T-helper 1 cell treated with Interleukin-12 subunit alpha and Interleukin-12 subunit beta and Interleukin-4 antibody, amounts not matched to agents 30 μg/mL and 1 μg/mL, for 36 hours (primary cell): Measurements from ENCODE around the gene SFTPB.
"Not testable (repeated sequence)": the region's sequence is repeated elsewhere in the genome, so short reads cannot be mapped to it uniquely, and the experiment has no call there.

ENCODE experiments used
- H3K27ac Mint-ChIP-seq: one replicate; pipeline ENCODE4 v1.8.0; 2021; ENCODE audit warnings: mild to moderate bottlenecking, mixed read lengths
- H3K27me3 Mint-ChIP-seq: one replicate; pipeline ENCODE4 v1.8.0; 2021; ENCODE audit warnings: low read depth, mixed read lengths
- H3K36me3 Mint-ChIP-seq: one replicate; pipeline ENCODE4 v1.8.0; 2021; ENCODE audit warnings: low read depth, mixed read lengths
- H3K4me1 Mint-ChIP-seq: one replicate; pipeline ENCODE4 v1.8.0; 2021; ENCODE audit warnings: low read depth, mixed read lengths
- H3K4me3 Mint-ChIP-seq: one replicate; pipeline ENCODE4 v1.8.0; 2021; ENCODE audit warnings: mild to moderate bottlenecking, moderate library complexity, mixed read lengths
- H3K9me3 Mint-ChIP-seq: one replicate; pipeline ENCODE4 v1.8.0; 2021; ENCODE audit warnings: mixed read lengths

Gene SFTPB

DNA sequence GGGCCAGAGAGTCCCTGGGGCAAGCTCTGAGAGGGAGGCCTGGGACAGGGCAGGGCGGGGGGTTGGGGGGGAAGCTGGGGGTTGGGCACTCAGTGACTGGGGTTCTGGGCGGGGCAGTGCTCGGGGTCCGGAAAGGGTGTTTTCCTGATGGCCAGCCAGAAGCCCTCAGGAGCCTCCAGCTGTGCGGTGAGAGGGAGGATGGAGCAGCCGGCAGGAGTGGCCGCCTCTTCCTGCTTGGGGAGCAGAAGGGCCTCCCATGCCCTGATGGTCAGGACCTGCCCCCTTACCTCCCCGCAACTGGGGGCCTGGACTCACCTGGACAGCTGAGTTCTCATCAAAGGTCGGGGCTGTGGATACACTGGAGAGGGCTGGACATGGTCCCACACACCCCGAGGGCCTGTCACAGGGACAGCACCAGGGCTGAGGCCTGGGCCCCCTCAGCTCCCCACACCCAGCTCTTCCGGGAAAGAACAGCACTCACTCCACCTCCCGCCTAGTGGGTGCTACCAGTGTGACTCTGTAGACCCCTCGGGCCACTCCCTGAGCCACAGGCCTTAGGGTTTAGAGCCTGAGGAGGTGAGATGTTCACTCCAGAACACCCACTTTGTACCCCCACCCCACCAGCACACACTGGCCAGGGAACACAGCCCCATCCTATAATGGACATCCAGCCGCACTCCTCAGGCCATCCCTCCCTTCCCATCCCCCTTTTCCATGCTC is 6.7 kb downstream of the SFTPB start:
- H3K27me3 Mint-ChIP-seq, result no peaks in the 10 kb centered on the region
- no peak overlapping the region for H3K4me3 Mint-ChIP-seq
- H3K36me3 Mint-ChIP-seq, result peaks cover 2% of the 10 kb centered on the region
- H3K9me3 Mint-ChIP-seq, result no peaks in the 10 kb centered on the region
- H3K4me1 Mint-ChIP-seq, result peaks cover 2% of the 10 kb centered on the region
- no peak overlapping the region for H3K27ac Mint-ChIP-seq

DNA sequence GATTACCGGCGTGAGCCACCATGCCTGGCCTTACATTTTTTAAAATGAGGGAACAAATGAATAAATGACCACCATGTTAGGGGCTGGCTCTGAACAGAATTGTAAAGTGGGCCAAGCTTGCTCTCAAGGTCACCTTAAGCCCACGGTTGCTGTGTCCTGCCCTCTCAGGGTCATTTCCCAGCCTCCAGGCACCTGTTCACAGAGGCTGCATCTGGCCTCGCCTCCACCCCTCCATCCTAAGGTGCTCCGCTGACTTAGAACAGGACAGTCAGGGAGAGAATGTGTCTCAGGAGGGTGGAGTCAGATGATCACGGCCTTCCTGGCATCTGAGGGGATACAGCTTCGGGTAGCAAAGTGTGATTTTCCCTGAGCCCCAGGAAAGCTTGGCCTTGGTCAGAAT is 7.3 kb downstream of the SFTPB start:
- Mint-ChIP-seq H3K4me1 (peaks cover 5% of the 10 kb centered on the region), H3K4me3 (no peak overlapping the region), H3K9me3 (no peaks in the 10 kb centered on the region), H3K27me3 (no peaks in the 10 kb centered on the region), H3K36me3 (peaks cover 5% of the 10 kb centered on the region), H3K27ac (no peak overlapping the region)

DNA sequence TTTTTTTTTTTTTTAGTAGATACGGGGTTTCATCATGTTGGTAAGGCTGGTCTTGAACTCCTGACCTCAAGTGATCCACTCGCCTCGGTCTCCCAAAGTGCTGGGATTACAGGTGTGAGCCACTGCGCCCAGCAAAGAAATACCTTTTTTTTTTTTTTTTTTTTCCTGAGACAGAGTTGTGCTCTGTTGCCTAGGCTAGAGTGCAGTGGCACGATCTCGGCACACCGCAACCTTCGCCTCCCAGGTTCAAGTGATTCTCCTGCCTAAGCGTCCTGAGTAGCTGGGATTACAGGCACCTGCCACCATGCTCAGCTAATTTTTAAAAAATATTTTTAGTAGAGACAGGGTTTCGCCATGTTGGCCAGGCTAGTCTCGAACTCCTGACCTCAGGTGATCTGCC is 7.7 kb downstream of the SFTPB start:
- H3K36me3 Mint-ChIP-seq, H3K4me1 Mint-ChIP-seq, H3K27ac Mint-ChIP-seq, H3K4me3 Mint-ChIP-seq, H3K9me3 Mint-ChIP-seq, H3K27me3 Mint-ChIP-seq: not testable (repeated sequence)

DNA sequence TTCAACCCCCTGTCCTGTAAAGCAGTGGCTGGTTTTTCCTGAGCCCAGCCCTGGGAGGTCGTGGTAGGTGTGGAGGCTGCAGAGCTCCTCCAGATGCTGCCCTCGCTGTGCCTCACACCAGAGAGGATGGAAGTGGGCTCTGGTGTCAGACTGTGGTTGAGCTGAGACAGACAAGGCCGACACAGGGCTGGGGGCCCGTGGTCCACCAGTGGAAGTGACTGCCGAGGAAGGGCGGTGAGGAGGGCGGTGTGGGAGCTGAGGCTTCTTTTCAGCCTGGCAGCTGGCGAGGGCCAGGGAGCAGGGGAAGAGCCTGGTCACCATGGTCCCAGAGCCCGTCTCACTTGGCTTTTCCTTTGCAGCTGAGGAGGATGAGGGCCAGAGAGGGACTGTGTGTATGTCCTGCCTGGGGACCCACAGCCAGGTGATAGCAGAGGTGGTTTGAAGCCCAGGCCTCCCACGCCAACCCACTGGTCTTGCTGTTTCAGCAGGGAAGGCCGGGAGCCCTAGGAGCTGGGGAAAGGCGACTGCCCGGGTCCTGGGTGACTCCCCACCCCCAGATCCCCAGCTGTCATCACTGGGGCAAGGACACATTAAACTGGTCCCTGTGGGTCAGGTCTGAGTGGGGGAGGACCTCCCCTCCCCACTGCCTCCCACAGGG is 8.5 kb downstream of the SFTPB start:
- H3K9me3 Mint-ChIP-seq, result no peaks in the 10 kb centered on the region
- H3K36me3 Mint-ChIP-seq, result peaks cover 5% of the 10 kb centered on the region
- H3K4me1 Mint-ChIP-seq, result peaks cover 5% of the 10 kb centered on the region
- no peak overlapping the region for H3K4me3 Mint-ChIP-seq
- no peak overlapping the region for H3K27ac Mint-ChIP-seq
- no peaks in the 10 kb centered on the region for H3K27me3 Mint-ChIP-seq

- H3K27ac Mint-ChIP-seq, result peak overlapping the region; percentile 45
- not testable (repeated sequence) for H3K9me3 Mint-ChIP-seq, H3K4me3 Mint-ChIP-seq, H3K4me1 Mint-ChIP-seq, H3K27me3 Mint-ChIP-seq
- peaks cover 10% of the 10 kb centered on the region for H3K36me3 Mint-ChIP-seq
Measured at GRCh38 chr2:85657399-85657798, 10.6 kb downstream of the SFTPB start.

DNA sequence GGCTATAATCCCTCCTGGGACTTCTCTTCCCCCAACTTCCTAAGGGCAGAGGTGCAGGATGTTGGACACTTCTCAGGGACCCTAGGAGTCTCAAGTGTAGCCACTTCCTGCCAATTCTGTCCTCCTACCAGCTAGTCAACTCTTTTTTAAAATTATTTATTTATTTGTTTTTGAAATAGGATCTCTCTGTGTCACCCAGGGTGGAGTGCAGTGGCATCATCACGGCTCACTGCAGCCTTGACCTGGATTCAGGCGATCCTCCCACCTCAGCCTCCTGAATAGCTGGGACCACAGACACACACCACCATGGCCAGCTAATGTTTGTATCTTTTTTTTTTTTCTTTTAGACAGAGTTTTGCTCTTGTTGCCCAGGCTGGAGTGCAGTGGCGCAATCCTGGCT is 11.5 kb downstream of the SFTPB start:
- Mint-ChIP-seq H3K27me3 (no peaks in the 10 kb centered on the region), H3K36me3 (peaks cover 15% of the 10 kb centered on the region), H3K4me3 (no peak overlapping the region), H3K9me3 (no peaks in the 10 kb centered on the region), H3K4me1 (peaks cover 5% of the 10 kb centered on the region), H3K27ac (no peak overlapping the region)

- Mint-ChIP-seq H3K4me1 (peaks cover 5% of the 10 kb centered on the region), H3K9me3 (no peaks in the 10 kb centered on the region), H3K27me3 (no peaks in the 10 kb centered on the region), H3K36me3 (peaks cover 16% of the 10 kb centered on the region), H3K27ac (no peak overlapping the region), H3K4me3 (no peak overlapping the region)
Measured at GRCh38 chr2:85655961-85656417, 12.0 kb downstream of the SFTPB start.

DNA sequence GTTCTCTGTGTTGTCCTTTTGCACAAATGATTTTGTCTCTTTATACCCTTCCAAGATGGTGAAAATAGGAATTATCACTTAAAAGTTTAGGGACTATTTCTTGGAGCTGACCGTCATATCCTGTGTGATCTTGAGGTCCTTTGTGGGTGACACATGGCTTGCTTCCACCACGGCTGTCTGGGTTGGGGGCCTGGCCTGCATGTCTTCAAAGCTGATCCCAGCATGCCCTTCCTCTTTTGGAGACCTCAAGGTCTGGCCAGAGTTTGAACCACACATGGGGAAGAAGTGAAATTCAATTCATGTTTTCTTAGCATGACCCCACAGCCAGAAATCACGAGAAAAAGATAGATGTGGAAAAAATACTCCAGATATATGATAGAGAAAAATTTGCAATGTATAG is 14.0 kb downstream of the SFTPB start:
- Mint-ChIP-seq H3K4me1 (peaks cover 5% of the 10 kb centered on the region), H3K27me3 (no peaks in the 10 kb centered on the region), H3K9me3 (no peaks in the 10 kb centered on the region), H3K36me3 (peaks cover 27% of the 10 kb centered on the region), H3K4me3 (no peak overlapping the region), H3K27ac (no peak overlapping the region)

DNA sequence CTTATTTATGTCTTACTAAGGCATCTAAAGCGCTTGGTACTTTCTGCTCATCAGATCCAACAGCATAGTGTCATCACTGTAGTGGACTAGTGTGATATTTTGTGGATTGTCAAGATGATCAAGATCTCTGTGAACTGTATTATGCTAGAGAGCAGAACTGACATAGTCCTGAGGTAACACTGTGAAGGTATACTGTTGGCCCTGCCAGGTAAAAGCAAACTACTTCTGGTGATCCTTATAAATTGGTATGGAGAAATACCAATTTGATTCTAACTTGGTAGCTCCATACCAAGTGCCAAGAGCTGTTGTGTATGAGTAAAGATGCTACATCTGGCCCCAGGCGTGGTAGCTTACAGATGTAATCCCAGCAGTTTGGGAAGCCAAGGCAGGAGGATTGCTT is 15.9 kb downstream of the SFTPB start:
- Mint-ChIP-seq H3K27me3 (no peaks in the 10 kb centered on the region), H3K4me1 (peaks cover 10% of the 10 kb centered on the region), H3K36me3 (peaks cover 40% of the 10 kb centered on the region), H3K27ac (peak overlapping the region; percentile 31), H3K4me3 (no peak overlapping the region), H3K9me3 (no peaks in the 10 kb centered on the region)

DNA sequence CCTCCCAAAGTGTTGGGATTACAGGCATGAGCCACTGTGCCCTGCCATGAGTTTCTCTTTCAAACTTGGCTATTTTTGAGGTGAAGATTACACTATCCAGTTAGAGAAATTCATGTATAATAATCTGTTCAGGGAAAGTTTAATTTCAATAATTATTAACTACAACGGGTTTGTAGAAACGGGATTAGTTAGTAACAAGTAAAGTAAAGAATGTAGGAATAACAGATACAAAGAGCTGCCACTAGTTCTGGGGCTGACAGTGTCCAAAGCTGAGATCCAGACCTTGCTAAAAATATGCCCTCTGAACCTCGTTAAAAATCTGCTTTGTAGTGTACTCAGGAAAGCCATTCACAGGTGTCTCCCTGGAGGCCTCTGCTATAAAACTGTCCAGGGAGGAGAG is 16.9 kb downstream of the SFTPB start:
- H3K27ac Mint-ChIP-seq, result no peak overlapping the region
- H3K4me3 Mint-ChIP-seq, result no peak overlapping the region
- no peaks in the 10 kb centered on the region for H3K9me3 Mint-ChIP-seq
- H3K4me1 Mint-ChIP-seq, result peaks cover 5% of the 10 kb centered on the region
- peaks cover 45% of the 10 kb centered on the region for H3K36me3 Mint-ChIP-seq
- no peaks in the 10 kb centered on the region for H3K27me3 Mint-ChIP-seq

DNA sequence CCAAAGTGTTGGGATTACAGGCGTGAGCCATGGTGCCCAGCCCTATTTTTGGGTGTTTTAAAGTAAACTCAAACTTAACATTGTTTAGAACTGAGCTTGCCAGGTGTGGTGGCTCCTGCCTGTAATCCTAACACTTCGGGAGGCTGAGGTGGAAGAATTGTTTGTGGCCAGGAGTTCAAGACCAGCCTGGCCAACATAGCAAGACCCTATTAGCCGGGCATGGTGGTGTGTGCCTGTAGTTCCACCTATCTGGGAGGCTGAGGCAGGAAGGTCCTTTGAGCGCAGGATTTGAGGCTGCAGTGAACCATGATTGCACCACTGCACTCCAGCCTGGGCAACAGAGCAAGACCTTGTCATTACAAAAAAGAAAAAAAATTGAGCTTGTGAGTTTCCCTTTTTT is 17.5 kb downstream of the SFTPB start:
- Mint-ChIP-seq H3K27me3 (no peaks in the 10 kb centered on the region), H3K9me3 (no peaks in the 10 kb centered on the region), H3K4me3 (no peak overlapping the region), H3K4me1 (peaks cover 5% of the 10 kb centered on the region), H3K27ac (no peak overlapping the region), H3K36me3 (peaks cover 46% of the 10 kb centered on the region)

- Mint-ChIP-seq H3K4me3 (no peak overlapping the region), H3K36me3 (peaks cover 49% of the 10 kb centered on the region), H3K27ac (no peak overlapping the region), H3K27me3 (no peaks in the 10 kb centered on the region), H3K9me3 (no peaks in the 10 kb centered on the region), H3K4me1 (peaks cover 5% of the 10 kb centered on the region)
Measured at GRCh38 chr2:85649201-85650190, 18.5 kb downstream of the SFTPB start.

DNA sequence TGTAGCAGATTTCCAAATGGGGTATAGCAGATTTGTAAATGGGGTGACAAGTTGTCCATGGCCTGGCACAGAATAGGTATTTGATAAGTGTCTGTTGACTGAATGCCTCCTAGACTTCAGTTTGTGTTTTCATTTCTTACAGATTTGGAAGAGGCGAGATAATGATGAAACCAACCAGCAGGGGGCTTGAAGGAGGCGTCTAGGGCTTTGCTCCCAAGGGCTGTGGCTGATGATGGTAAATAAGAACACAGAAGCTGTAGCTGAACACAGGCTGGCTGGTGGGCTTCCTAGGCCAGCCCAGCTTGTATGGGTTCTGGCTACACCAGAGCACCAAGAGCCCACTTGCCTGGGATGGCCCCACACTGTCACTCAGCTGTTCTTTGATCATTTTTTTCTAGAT is 19.4 kb downstream of the SFTPB start:
- peaks cover 5% of the 10 kb centered on the region for H3K4me1 Mint-ChIP-seq
- H3K36me3 Mint-ChIP-seq, result peaks cover 55% of the 10 kb centered on the region
- H3K27me3 Mint-ChIP-seq, result no peaks in the 10 kb centered on the region
- peak overlapping the region; percentile 34 for H3K27ac Mint-ChIP-seq
- H3K9me3 Mint-ChIP-seq, result no peaks in the 10 kb centered on the region
- H3K4me3 Mint-ChIP-seq, result no peak overlapping the region

- Mint-ChIP-seq H3K9me3 (no peaks in the 10 kb centered on the region), H3K27ac (peak overlapping the region; percentile 2), H3K36me3 (peaks cover 55% of the 10 kb centered on the region), H3K27me3 (no peaks in the 10 kb centered on the region), H3K4me3 (no peak overlapping the region), H3K4me1 (peaks cover 5% of the 10 kb centered on the region)
Measured at GRCh38 chr2:85647823-85648526, 20.0 kb downstream of the SFTPB start.
